Progenitor cell of endocrine pancreas (in vitro differentiated cells): Measurements from ENCODE around the gene GNG5. TPM values are rescaled to one million over a fixed set of nuclear protein-coding genes. Genes with fewer than 3 reads are reported as not detected.
"Not testable (repeated sequence)": the region's sequence is repeated elsewhere in the genome, so short reads cannot be mapped to it uniquely, and the experiment has no call there.

Experiments used
- DNase-seq: peaks from one replicate; pipeline ENCODE4 v3.0.0; 2021; ENCODE audit warnings: low spot score; ENCODE audit not compliant: unreplicated experiment
- H3K27ac Mint-ChIP-seq: 2 replicates; pipeline ENCODE4 v1.8.0; 2021; ENCODE audit warnings: mild to moderate bottlenecking, moderate library complexity, mixed read lengths
- H3K27me3 Mint-ChIP-seq: 2 replicates; pipeline ENCODE4 v1.8.0; 2021; ENCODE audit warnings: mixed read lengths
- H3K36me3 Mint-ChIP-seq: 2 replicates; pipeline ENCODE4 v1.8.0; 2022; ENCODE audit warnings: mixed read lengths; ENCODE audit not compliant: insufficient read depth
- H3K4me1 Mint-ChIP-seq: 2 replicates; pipeline ENCODE4 v1.8.0; 2021; ENCODE audit warnings: low read depth, mixed read lengths
- H3K4me3 Mint-ChIP-seq: 2 replicates; pipeline ENCODE4 v1.8.0; 2021; ENCODE audit warnings: low read depth, mild to moderate bottlenecking, moderate library complexity, mixed read lengths
- H3K9me3 Mint-ChIP-seq: 2 replicates; pipeline ENCODE4 v1.8.0; 2021; ENCODE audit warnings: low read depth, mixed read lengths
- total RNA-seq: library from RNA; stranded (reverse); gene quantifications from 2 replicates; pipeline ENCODE4 v1.2.1, GENCODE V29; 2021
- TF ChIP-seq, protein P1 (sequence below): fragments of 200-600 bp; sonication (generic); IDR thresholded peaks from one replicate; pipeline ENCODE4 v1.5.0; 2021; ENCODE audit warnings: antibody characterized with exemption, mild to moderate bottlenecking; ENCODE audit not compliant: unreplicated experiment

GNG5 gene
- total RNA-seq, 1 donor from 2014 or later, result 210 TPM

- no peak overlapping the region for H3K4me3 Mint-ChIP-seq
- H3K27me3 Mint-ChIP-seq, result peaks cover 25% of the 10 kb centered on the region
- no peak overlapping the region for H3K27ac Mint-ChIP-seq
- TF ChIP-seq, protein P1, sequence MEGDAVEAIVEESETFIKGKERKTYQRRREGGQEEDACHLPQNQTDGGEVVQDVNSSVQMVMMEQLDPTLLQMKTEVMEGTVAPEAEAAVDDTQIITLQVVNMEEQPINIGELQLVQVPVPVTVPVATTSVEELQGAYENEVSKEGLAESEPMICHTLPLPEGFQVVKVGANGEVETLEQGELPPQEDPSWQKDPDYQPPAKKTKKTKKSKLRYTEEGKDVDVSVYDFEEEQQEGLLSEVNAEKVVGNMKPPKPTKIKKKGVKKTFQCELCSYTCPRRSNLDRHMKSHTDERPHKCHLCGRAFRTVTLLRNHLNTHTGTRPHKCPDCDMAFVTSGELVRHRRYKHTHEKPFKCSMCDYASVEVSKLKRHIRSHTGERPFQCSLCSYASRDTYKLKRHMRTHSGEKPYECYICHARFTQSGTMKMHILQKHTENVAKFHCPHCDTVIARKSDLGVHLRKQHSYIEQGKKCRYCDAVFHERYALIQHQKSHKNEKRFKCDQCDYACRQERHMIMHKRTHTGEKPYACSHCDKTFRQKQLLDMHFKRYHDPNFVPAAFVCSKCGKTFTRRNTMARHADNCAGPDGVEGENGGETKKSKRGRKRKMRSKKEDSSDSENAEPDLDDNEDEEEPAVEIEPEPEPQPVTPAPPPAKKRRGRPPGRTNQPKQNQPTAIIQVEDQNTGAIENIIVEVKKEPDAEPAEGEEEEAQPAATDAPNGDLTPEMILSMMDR, result no peak
- no peak for DNase-seq
- no peaks in the 10 kb centered on the region for H3K9me3 Mint-ChIP-seq
- H3K36me3 Mint-ChIP-seq, result no peaks in the 10 kb centered on the region
- no peaks in the 10 kb centered on the region for H3K4me1 Mint-ChIP-seq
These were observed 53.9 kb downstream of the GNG5 start for GRCh38 chr1:84452436-84452835.

DNA sequence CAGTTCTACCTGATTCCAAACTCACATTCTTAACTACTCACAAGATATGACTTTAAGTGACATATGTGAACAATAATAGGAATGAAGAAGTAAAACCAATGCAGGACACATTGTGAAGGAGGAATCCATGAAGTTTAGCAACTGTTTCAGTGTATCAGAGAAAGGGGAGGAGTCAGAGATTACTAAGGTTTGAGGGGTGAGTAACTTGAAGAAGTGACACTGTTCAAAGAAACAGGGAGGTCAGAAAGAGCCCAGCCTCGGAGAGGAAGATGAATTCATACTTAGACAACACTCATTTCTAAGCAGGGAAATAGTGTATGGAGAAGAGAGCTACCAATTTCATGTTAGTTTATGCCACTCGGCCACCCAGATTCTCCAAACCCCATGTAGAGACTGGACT is 55.5 kb downstream of the GNG5 start:
- Mint-ChIP-seq H3K27me3 (peaks cover 13% of the 10 kb centered on the region), H3K4me1 (no peaks in the 10 kb centered on the region), H3K9me3 (peaks cover 6% of the 10 kb centered on the region), H3K4me3 (no peak overlapping the region), H3K36me3 (no peaks in the 10 kb centered on the region), H3K27ac (no peak overlapping the region)
- DNase-seq, result no peak
- TF ChIP-seq, protein P1, result no peak

GRCh38 chr1:84448704-84449103 is 57.7 kb downstream of the GNG5 start:
- not testable (repeated sequence) for DNase-seq

More at GRCh38 chr1:84448704-84449103, 57.7 kb downstream of the GNG5 start:
- not testable (repeated sequence) for H3K36me3 Mint-ChIP-seq, H3K27me3 Mint-ChIP-seq, H3K27ac Mint-ChIP-seq, H3K4me1 Mint-ChIP-seq, H3K4me3 Mint-ChIP-seq
- H3K9me3 Mint-ChIP-seq, result peaks cover 14% of the 10 kb centered on the region

Other genes starting within 250 kb of the GNG5 start
- 10.4 and 14.3 TPM in 2 replicates for gene SAMD13, start 204.9 kb downstream of the GNG5 start, total RNA-seq
- 0.26 and 0.36 TPM in 2 replicates for gene DNASE2B, start 108.1 kb downstream of the GNG5 start, total RNA-seq
- gene RPF1, start 27.3 kb downstream of the GNG5 start, total RNA-seq, result 40.5 and 42.6 TPM in 2 replicates
- 1.9 and 2.5 TPM in 2 replicates for gene SPATA1, start 195 bp downstream of the GNG5 start, total RNA-seq
- 10.1 and 10.8 TPM in 2 replicates for gene CTBS, start 67.9 kb upstream of the GNG5 start, total RNA-seq
- gene SSX2IP, start 183.9 kb upstream of the GNG5 start, total RNA-seq, result 36.4 and 41.5 TPM in 2 replicates